ENCODE measurements around the gene GSAP.
"Not testable (repeated sequence)": the region's sequence is repeated elsewhere in the genome, so short reads cannot be mapped to it uniquely, and the experiment has no call there.

GSAP gene, protein sequence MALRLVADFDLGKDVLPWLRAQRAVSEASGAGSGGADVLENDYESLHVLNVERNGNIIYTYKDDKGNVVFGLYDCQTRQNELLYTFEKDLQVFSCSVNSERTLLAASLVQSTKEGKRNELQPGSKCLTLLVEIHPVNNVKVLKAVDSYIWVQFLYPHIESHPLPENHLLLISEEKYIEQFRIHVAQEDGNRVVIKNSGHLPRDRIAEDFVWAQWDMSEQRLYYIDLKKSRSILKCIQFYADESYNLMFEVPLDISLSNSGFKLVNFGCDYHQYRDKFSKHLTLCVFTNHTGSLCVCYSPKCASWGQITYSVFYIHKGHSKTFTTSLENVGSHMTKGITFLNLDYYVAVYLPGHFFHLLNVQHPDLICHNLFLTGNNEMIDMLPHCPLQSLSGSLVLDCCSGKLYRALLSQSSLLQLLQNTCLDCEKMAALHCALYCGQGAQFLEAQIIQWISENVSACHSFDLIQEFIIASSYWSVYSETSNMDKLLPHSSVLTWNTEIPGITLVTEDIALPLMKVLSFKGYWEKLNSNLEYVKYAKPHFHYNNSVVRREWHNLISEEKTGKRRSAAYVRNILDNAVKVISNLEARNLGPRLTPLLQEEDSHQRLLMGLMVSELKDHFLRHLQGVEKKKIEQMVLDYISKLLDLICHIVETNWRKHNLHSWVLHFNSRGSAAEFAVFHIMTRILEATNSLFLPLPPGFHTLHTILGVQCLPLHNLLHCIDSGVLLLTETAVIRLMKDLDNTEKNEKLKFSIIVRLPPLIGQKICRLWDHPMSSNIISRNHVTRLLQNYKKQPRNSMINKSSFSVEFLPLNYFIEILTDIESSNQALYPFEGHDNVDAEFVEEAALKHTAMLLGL

DNA sequence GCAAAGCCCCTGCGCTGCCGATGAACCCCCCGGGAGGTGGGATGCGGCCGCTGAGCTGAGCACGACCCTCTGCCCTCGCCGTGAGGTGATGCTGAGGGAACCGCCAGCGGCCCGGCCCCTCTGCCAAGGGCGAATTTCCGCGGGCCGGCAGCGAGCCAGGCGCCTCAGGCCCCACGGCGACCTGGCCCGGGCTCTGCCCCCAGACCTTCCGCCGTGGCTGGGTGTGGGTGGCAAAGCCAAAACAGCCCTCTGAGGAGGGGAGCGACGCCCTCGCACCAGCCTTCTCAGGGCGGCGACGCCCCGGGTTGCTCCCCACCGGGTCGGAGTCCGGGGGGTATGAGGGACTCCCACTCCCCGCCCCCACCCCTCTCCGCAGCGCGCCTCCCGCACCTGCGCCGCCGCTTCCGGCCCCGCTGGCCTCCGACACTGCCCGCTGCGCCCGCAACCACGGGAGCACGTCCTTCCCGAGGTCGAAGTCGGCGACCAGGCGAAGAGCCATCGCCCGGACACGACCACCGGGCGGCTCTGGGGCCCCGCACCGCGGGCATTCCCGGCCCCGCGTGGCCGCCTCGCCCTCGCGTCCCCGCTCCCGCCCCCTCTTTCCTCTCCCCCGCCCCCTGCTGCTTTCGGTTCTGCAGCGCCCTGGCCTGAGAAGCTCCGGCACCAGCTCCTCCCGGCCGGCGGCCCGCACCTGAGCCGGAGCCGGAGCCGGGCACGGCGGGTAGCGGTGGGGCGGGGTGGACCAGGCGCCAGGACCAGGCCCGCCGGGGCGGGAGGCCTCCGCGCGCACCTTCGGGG is at the start of gene GSAP:
GSAP (minus strand) TSS at position 527 of the 798 bp plus-strand sequence; CDS start at position 499, 28 bp downstream.
- DNase-seq (ENCODE audit: low read depth in 3 of 3) = peak in 1 of 3 donors; percentile 20

DNA sequence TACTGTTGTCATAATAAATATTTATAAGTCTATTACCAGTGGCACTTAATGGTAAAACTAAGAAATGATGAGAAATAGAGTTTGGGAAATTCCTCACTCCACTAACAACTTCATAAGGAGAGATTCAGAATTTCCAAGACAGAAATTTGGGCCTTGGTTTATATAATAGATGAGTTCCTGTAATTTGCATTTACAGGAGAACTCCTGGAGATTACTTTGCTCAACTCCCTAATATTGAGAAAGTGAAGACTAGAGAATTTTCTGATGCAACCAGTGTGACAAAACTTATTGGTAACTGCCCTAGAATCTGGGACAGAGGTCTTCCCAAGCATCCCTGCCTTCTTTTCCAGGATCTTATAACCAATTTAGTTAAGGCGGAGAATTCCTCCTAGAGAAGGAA is 49.1 kb upstream of the GSAP start:
- no peak for DNase-seq (ENCODE audit: low read depth in 3 of 3)

DNA sequence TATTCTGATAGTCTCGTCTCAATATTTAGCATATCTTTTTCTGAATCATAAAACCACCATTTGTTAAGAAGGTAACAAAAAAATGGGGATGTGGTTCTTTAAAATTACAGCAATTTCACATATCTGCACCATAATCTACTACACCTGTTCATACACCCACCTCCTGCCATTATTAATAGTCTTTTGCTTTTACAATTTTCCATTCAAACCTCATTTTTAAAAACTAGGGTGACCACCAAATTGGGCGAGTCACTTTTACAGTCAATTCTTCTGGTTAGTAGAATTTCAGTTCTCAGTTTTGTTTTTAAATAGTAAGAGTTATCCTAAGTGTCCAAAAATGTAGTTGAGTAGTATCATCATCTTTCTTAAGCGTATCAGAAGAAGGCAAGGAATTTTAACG is 48.4 kb upstream of the GSAP start:
- DNase-seq (ENCODE audit: low read depth in 3 of 3) = no peak

DNA sequence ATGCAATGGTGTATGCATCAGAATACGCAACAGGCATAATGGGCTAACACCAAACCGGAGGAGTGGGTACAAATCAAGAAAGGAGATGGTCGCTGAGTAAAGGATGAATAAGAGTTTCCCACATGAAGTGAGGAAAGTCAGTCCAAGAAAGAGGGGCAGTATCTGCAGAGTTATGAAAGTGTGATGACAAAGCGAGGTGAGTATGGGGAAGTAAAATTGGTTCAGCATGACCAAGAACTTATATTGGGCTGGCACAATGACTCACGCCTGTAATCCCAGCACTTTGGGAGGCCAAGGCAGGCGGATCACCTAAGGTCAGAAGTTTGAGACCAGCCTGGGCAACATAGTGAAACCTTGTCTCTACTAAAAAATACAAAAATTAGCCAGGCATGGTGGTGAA is 47.5 kb upstream of the GSAP start:
- DNase-seq (ENCODE audit: low read depth in 3 of 3) = peak in 2 of 3 donors; percentile 1 to 34

DNA sequence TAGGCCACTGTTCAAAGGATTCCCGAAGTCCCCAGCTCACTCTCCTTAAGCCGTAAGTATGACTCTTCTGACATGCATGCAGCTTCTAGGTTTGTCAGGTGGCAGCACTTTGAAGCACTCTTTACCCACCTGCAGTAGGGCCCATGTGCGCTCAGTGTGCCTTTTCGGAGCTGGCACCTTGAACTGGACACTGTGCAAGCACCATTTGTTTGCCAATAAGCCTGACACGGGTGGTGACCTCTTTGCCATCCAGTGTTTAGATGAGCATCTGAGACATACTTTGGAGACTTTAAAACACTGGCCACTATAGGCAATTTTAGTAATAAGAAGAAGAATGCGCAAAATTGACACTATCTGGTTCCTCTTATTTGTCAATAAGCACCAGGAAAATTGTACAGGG is 45.7 kb upstream of the GSAP start:
- no peak for DNase-seq (ENCODE audit: low read depth in 3 of 3)

DNA sequence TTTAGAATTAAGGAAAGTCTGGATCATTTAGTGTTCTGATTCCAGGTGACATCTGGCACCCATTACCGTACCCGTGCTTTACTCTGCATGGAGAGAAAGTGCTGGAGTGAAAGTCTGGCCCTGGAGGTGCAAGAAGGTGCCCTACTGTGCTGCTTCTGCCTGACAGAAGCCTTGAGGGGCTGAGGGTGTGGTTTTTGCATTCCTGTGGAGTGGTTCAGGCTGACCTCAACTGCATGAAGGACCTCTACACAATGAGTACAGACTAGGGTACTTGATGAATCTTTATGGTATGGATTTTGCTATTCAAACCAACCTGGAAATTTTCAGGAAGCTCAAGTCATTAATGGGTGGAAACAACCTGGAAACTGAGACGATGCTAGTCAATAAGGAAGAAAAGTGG is 45.1 kb upstream of the GSAP start:
- DNase-seq (ENCODE audit: low read depth in 3 of 3) = no peak

DNA sequence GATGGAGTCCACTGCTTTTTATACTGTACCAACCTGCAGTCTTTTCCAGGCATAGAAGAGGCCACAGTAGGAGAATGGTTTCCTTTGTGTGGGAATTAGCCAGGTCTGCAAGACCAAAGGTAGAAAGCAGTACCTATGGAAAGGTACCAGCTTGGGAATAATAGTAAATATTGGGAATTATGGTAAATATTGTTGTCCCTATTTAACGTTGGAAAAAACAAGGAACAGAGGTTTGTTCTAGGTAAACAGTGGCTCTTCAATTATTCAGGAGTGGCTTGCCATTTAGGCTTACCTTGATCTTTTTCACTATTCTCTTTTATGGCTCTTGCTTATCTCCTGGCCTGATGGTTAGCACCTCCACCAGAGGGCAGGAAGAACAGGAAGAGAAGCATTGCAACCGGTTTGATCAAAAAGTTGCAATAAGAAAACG is 43.9 kb upstream of the GSAP start:
- no peak for DNase-seq (ENCODE audit: low read depth in 3 of 3)

DNA sequence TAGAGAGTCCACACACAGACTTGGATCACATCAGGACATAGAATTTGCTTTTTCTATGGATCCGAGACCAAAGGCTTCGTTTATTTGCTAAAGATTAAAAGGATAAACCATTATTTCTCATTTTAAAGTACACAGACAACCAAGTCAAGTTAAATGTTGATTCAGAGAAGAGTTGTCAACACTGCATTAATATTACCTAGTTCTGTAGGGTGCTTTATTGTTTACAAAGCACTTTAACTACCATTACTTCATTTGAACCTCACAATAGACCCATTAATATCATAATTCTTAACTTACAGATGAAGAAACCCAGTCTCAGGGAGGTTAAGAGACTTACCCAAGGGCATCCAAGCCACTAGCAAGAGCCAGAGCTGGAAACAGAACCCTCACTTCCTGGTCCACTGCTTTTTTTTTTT is 43.2 kb upstream of the GSAP start:
- no peak for DNase-seq (ENCODE audit: low read depth in 3 of 3)

DNA sequence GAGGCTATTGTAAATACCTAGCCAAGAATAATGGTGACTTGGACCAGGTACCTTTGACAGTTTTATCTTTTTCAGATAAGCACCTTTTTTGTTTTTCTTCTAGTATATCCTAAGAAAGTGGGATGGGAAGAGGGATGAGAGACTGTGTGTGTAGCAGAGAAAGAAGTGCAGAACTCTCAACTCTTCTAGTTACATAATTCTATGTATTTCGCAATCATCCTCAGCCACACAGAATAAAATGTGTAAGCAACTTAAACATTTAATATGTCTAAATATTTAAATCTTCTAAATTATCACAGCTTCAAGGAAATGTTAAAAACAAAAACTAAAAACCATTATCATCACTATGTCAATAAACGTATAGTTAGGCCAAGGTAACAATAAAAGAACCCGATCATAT is 42.6 kb upstream of the GSAP start:
- DNase-seq (ENCODE audit: low read depth in 3 of 3) = no peak

DNA sequence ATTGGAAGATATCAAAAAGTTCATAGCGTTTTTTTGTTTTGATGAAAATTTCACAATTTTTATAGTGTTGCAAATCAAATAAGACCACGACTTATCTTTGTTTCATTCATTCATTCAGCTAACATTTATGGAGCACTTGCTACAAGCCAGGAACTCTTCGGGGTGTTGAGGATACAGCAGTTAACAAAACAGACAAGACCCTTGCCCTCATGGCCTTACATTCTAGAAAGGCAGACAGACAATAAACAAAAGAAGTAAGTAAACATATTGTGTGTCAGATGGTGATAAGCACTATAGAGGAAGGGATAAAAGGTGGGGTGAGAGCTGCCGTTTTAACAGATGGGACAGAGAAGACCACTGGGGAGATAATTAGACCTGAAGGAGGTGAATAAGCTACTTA is 41.6 kb upstream of the GSAP start:
- DNase-seq (ENCODE audit: low read depth in 3 of 3) = no peak

DNA sequence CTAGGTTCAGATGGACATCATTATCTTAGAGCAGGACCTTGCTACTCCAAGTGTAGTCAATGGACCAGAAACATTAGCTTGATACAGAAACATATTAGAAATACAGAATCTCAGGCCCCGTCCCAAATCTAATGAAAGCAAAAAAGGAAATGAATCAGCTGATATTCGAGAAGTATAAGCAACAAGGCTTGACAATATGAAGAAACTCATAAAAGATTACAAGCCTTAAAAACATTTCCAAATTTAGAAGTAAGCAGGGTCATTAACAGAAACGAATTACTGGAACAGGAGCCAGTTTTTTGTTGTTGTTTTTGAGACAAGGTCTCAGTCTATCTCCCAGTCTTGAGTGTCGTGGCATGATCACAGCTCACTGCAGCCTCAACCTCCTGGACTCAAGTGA is 40.5 kb upstream of the GSAP start:
- DNase-seq (ENCODE audit: low read depth in 3 of 3) = no peak

DNA sequence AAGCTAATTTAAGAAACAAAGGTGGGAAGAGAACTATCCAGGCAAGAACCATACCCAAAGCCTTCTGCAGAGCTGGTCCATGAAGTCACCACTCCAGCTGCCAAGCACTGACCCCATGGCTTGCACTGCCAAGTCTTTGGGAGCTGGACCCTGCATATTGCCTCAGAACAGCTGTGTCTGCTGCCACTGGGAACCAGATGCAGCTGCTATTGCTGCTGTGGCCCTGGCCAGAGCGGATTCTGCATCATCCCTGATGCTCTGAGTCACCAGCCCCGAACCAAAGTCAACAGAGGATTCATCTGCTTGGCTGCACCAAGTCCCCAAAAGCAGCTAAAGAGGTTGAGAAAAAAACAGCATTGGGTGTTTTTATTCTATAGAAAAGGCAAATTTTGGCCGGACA is 39.2 kb upstream of the GSAP start:
- no peak for DNase-seq (ENCODE audit: low read depth in 3 of 3)

DNA sequence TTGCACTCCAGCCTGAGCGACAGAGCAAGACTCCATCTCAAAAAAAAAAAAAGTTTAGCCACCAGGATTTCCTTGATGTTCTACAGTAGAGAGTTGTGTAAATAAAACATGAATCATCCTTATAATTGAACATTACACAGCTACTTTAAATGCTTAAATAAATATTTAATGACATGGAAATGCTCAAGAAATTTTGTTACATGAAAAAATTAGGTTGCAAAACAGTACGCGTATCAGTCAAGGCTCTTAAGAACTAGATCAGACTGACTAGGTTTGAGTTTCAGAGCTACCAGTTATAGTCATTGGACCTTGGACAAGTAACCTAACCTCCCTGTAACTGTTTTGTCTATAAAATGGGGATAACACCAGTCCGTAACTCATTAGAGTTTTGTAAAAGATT is 38.7 kb upstream of the GSAP start:
- no peak for DNase-seq (ENCODE audit: low read depth in 3 of 3)

DNA sequence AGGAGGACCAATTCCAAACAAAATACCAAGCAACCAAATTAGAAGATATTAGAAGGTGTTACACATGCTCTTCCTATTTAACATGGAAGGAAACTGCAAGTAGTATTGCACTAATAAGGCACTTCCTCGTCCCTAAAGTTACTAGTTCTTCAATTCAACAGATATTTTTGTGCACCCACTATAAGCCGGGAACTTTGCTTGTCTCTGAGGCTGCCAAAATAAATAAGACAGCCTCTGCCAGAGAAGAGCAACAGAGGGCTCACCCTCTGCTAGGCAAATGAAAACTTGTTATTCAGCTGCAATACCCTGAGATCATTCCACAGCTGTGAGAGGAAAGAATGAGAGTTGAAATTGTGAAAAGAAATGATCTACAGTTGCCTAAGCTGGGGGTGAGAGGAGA is 37.4 kb upstream of the GSAP start:
- no peak for DNase-seq (ENCODE audit: low read depth in 3 of 3)

DNA sequence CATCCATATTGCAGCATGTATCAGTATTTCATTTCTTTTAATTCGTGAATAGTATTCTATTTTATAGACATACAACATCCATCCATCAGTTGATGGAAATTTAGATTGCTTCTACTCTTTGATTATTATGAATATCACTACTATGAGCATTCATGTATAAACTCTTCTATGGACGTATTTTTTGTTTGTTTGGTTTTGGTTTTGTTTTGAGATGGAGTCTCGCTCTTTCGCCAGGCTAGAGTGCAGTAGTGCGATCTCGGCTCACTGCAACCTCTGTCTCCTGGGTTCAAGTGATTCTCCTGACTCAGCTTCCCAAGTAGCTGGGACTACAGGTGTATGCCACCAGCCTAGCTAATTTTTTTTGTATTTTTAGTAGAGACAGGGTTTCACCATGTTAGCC is 35.8 kb upstream of the GSAP start:
- DNase-seq (ENCODE audit: low read depth in 3 of 3) = not testable (repeated sequence)

DNA sequence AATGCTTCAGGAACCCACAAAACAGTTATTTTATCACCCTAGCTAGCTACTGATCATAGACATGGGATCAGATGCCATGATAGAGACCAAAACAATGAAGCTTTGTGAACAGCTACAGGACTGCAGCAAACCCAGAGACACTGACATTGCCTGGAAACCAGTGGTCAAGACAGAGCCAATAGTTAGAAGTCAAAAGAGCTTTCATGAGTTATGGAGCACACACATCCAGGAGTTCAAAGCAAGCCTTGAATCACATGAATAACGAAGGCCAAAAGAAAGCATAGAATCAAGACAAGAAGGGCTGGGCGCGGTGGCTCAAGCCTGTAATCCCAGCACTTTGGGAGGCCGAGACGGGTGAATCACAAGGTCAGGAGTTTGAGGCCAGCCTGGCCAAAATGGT is 34.5 kb upstream of the GSAP start:
- DNase-seq (ENCODE audit: low read depth in 3 of 3) = no peak

DNA sequence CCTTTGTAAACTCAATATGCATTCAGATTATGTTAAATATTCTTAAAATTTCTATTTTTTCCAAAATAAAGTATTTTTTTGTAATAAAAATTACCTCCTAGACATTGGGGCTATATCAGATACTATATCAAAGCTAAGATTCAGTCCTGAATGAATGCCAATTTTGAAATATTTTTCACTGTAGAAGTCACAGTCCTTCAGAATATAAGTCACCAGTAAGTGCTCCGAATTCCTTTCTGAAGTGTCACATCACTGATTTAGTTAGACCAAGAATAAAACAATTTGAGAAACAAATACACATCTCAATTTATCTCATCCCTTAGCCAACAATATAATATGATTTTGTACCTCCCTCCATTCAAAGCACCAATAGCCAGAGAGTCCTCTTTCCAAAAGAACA is 33.9 kb upstream of the GSAP start:
- DNase-seq (ENCODE audit: low read depth in 3 of 3) = no peak

DNA sequence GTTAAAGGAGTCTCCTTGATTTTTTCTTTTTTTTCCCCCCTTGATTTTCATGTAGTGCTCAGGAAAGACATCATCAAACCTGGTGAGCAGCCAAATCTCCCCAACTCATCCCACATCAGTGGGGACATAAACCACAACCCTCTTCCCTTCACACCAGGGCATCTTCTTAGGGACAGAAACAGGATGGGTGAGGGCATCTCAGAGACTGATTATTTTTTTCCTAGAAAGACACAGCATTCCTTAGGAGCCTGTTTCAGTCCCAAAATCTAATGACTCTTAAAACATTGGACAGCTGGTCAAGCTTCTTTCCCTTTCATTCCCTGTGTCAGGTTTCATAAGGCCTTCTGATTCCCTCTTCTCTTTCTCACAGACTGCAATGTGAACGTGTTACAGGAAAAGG is 31.5 kb upstream of the GSAP start:
- DNase-seq (ENCODE audit: low read depth in 3 of 3) = no peak

DNA sequence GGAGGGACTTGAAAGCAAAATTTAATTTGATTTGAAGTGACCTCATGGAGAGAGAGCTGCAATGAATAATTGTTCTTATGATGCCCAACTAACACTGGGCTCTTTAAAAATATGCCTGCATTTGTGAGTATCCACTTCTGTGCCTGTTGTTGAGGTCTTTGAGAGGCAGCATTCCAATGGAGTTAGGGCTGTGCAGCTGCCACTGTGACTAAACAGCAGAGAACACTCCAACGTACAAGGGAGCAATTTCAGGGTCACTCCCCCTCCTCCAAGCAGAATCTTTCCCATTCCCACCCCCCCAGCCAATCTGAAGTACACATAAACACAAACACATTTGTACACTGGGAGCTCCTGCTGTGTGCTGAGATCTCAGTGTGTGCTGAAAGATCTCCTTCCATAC is 28.0 kb upstream of the GSAP start:
- DNase-seq (ENCODE audit: low read depth in 3 of 3) = no peak

DNA sequence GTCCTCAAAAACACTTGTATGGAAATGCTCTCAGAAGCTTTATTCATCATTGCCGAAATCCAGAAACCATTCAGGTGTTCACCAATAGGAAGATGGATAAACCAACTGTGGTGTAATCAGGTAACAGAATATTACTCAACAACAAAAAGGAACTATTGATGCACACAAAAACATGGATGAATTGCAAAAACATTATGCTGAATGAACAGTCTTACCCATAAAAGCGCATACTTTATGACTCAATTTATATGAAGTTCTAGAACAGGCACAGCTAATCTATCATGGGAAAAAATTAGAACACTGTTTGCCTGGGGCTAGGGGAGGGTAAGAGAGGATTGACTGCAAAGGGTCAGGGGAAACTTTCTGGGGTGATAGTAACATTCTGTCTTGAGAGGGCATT is 26.9 kb upstream of the GSAP start:
- DNase-seq (ENCODE audit: low read depth in 3 of 3) = no peak

DNA sequence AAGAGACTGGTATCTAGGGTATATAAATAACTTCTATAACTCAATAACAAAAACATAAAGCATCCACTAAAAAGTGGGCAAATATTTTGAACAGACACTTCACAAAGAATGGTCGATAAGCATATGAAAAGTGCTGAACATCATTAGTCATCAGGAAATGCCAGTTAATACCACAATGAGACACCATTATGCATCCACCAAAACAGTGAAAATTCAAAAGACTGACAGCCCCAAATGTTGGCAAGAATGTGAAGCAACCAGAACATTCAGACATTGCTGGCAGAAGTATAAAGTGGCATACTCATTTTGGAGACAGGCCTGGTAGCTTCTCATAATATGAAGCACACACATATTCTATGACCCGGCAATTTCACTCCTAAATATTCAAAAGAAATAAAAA is 26.5 kb upstream of the GSAP start:
- no peak for DNase-seq (ENCODE audit: low read depth in 3 of 3)

DNA sequence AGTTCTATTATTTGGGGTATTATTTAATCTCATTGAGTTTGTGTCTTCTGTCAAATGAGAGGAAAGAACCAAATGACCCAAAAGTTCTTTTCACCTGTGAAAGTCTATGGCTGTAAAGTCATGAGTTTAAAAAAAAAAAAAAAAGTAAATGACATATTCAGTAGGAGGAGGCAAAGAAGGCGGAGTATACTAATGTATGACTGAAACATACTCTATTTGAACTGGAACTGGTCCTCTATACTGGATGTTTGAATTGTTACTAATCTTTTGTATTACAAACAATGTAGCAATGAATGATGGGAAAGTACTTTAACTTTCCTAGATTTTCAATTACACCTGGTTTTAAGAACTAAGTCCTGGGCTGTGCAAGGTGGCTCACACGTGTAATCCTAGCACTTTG is 24.9 kb upstream of the GSAP start:
- DNase-seq (ENCODE audit: low read depth in 3 of 3) = no peak

Data from stimulated activated CD4-positive, alpha-beta T cell treated with anti-CD3 and anti-CD28 coated beads, TNF-alpha, amount 100 ng/mL, for 48 hours (primary cell).